PC-3 (cell line): ENCODE measurements around the gene SLC33A1. TPM values are rescaled to one million over a fixed set of nuclear protein-coding genes. Genes with fewer than 3 reads are reported as not detected.

Source experiments
- ATAC-seq: fragments of 200-7000 bp; cut with Tn5 transposase; 2 replicates; pipeline ENCODE4 v1.9.1; 2020; ENCODE audit warnings: mild to moderate bottlenecking, moderate library complexity
- BruUV-seq: library from RNA; stranded (reverse); fragments of 400-500 nt; replicated peaks from 2 replicates; lab custom pipeline; 2021; lab: Mats Ljungman, UMichigan
- CTCF ChIA-PET: fragments of 300-600 bp; sonication (Branson Sonifier 250); formaldehyde crosslinking; loops from one replicate; lab custom pipeline; 2022; ENCODE audit warnings: antibody characterized with exemption; lab: Charles Lee
- POLR2A ChIA-PET: fragments of 300-600 bp; sonication (Branson Sonifier 250); formaldehyde crosslinking; loops from one replicate; lab custom pipeline; 2022; ENCODE audit warnings: antibody characterized with exemption; ENCODE audit not compliant: unreplicated experiment; lab: Charles Lee
- DNase-seq: peaks from one replicate; pipeline ENCODE4 v3.0.0-alpha.2; 2015
- H2AFZ ChIP-seq: fragments of 300-600 bp; sonication (generic); 2 replicates; pipeline ENCODE4 v1.6.0; 2016; ENCODE audit warnings: antibody characterized with exemption, low read length
- H3F3A ChIP-seq: fragments of 300-600 bp; sonication (generic); one replicate; pipeline ENCODE4 v1.6.0; 2017; ENCODE audit warnings: antibody characterized with exemption, low read length, control low read depth, mild to moderate bottlenecking; ENCODE audit not compliant: unreplicated experiment
- H3K27ac ChIP-seq: fragments of 300-600 bp; sonication (generic); 2 replicates; pipeline ENCODE4 v1.5.1; 2016; ENCODE audit warnings: mild to moderate bottlenecking, low read length
- H3K27me3 ChIP-seq: fragments of 300-600 bp; sonication (generic); 2 replicates; pipeline ENCODE4 v1.6.1; 2016; ENCODE audit warnings: low read length, mixed read lengths
- H3K36me3 ChIP-seq: fragments of 300-600 bp; sonication (generic); 2 replicates; pipeline ENCODE4 v1.6.1; 2016; ENCODE audit warnings: low read depth, mixed run types, low read length, mixed read lengths
- H3K4me1 ChIP-seq: fragments of 300-600 bp; sonication (generic); 2 replicates; pipeline ENCODE4 v1.5.1; 2016; ENCODE audit warnings: low read length; ENCODE audit not compliant: insufficient read depth
- H3K4me2 ChIP-seq: fragments of 300-600 bp; sonication (generic); 2 replicates; pipeline ENCODE4 v1.6.0; 2016; ENCODE audit warnings: low read length
- H3K4me3 ChIP-seq: fragments of 300-600 bp; sonication (generic); 2 replicates; pipeline ENCODE4 v1.5.1; 2016; ENCODE audit warnings: mild to moderate bottlenecking, low read length, mixed read lengths
- H3K79me2 ChIP-seq: fragments of 300-600 bp; sonication (generic); 2 replicates; pipeline ENCODE4 v1.6.1; 2017; ENCODE audit warnings: low read length, mixed read lengths
- H3K9ac ChIP-seq: fragments of 300-600 bp; sonication (generic); 2 replicates; pipeline ENCODE4 v1.6.0; 2016; ENCODE audit warnings: mild to moderate bottlenecking, low read length
- H3K9me2 ChIP-seq: fragments of 300-600 bp; sonication (generic); replicated peaks from 2 replicates; pipeline ENCODE4 v1.6.1; 2016; ENCODE audit warnings: mixed run types, low read length, mixed read lengths
- H3K9me3 ChIP-seq: fragments of 300-600 bp; sonication (generic); 2 replicates; pipeline ENCODE4 v1.6.1; 2016; ENCODE audit warnings: low read length, mixed read lengths
- H4K20me1 ChIP-seq: fragments of 300-600 bp; sonication (generic); 2 replicates; pipeline ENCODE4 v1.6.1; 2016; ENCODE audit warnings: low read length, mixed read lengths
- EZH2 ChIP-seq: fragments of 300-600 bp; sonication (generic); IDR thresholded peaks from one replicate; pipeline ENCODE4 v1.6.1; 2017; ENCODE audit warnings: antibody characterized with exemption, mild to moderate bottlenecking, low read length; ENCODE audit not compliant: unreplicated experiment
- EZH2phosphoT487 ChIP-seq: fragments of 300-600 bp; sonication (generic); IDR thresholded peaks from 2 replicates; pipeline ENCODE4 v1.6.1; 2018; ENCODE audit warnings: mild to moderate bottlenecking, antibody characterized with exemption, low read length, borderline replicate concordance
- intact Hi-C: fragments of 100-400 bp; cut with micrococcal nuclease; formaldehyde crosslinking; loops from 2 replicates; pipeline ENCODE4 v1.9.0; 2023
- total RNA-seq: library from RNA; depleted of rRNA; stranded (reverse); fragments of >200 nt; gene quantifications from 2 replicates; pipeline ENCODE4 v1.2.3, GENCODE V29; 2014
- TF ChIP-seq, protein P1 (sequence below): fragments of 300-600 bp; sonication (generic); conservative IDR thresholded peaks from 2 replicates; pipeline ENCODE4 v1.5.1; 2017; ENCODE audit warnings: antibody characterized with exemption, low read depth, mild to moderate bottlenecking, low read length

Gene SLC33A1
- total RNA-seq, 1 experiment from 2014 or later: 32.9 TPM

DNA sequence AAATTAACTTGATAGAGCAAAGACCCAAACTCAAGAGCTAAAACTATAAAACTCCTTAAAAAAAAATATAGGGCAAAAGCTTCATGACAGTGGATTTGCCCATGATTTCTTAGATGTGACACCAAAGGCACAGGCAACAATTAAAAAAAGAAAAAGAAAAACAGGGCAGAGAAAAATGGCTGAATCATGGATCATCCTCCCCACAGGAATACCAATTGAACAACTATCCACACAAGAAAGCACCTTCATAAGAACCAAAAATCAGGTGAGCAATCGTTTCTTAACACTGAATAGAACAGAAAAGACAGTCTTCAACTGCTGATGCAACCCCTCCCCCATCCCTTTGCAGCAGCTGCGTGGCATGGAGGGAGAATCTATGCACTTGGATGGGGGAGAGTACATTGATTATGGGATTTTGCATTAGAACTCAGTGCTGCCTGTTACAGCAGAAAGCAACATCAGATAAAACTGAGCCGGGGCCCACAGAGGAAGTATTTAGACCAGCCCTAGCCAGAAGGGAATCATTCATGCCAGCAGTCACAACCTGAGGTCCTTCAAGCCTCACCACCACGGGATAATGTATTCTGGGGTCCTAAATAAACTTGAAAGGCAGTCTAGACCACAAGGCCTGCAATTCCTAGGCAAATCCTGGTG is 63.8 kb downstream of the SLC33A1 start:
- H3K27me3 ChIP-seq: no peaks in the 10 kb centered on the region
- DNase-seq (no peak), ATAC-seq (no peak)
- no peak overlapping the region for H3K4me2 ChIP-seq
- POLR2A ChIA-PET: no interaction called here
- H3K79me2 ChIP-seq: no peaks in the 10 kb centered on the region
- intact Hi-C loops: no loop called here
- peaks cover 7% of the 10 kb centered on the region for H3K36me3 ChIP-seq
- CTCF ChIA-PET: no interaction called here
- H3K9me2 ChIP-seq: no peaks in the 10 kb centered on the region
- no peak overlapping the region for H2AFZ ChIP-seq
- H3K27ac ChIP-seq: no peak overlapping the region
- H3K4me1 ChIP-seq: no peaks in the 10 kb centered on the region
- H3K9me3 ChIP-seq: no peaks in the 10 kb centered on the region
- no peaks in the 10 kb centered on the region for H4K20me1 ChIP-seq
- H3K9ac ChIP-seq: no peak overlapping the region
- TF ChIP-seq, protein P1, sequence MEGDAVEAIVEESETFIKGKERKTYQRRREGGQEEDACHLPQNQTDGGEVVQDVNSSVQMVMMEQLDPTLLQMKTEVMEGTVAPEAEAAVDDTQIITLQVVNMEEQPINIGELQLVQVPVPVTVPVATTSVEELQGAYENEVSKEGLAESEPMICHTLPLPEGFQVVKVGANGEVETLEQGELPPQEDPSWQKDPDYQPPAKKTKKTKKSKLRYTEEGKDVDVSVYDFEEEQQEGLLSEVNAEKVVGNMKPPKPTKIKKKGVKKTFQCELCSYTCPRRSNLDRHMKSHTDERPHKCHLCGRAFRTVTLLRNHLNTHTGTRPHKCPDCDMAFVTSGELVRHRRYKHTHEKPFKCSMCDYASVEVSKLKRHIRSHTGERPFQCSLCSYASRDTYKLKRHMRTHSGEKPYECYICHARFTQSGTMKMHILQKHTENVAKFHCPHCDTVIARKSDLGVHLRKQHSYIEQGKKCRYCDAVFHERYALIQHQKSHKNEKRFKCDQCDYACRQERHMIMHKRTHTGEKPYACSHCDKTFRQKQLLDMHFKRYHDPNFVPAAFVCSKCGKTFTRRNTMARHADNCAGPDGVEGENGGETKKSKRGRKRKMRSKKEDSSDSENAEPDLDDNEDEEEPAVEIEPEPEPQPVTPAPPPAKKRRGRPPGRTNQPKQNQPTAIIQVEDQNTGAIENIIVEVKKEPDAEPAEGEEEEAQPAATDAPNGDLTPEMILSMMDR: no peak
- TF ChIP-seq EZH2phosphoT487 (no peak), EZH2 (no peak)
- no peak overlapping the region for H3K4me3 ChIP-seq
- H3F3A ChIP-seq: no peaks in the 10 kb centered on the region
- BruUV-seq: no TSS peak

DNA sequence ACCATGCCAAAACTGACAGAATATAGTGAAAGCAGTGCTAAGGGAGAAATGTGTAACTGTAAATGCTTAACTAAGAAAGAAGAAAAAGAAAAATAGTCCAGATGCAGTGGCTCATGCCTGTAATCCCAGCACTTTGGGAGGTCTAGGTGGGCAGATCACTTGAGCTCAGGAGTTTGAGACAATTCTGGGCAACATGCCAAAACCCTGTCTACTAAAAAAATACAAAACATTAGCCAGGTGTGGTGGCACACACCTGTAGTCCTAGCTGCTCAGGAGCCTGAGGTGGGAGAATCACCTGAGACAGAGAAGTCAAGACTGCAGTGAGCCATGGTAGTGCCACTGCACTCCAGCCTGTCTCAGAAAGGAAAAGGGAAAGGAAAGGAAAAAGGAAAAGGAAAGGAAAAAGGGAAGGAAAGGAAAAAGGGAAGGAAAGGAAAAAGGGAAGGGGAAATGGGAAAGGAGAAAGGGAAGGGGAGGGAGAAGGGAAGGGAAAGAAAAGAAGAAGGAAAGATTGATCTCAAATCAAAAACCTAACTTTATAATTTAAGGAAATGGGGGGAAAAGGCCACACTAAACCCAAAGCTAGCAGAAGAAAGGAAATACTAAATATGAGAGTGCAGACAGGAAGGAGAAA is 68.4 kb downstream of the SLC33A1 start:
- intact Hi-C loops: no loop called here
- Histone ChIP-seq H3K79me2 (no peaks in the 10 kb centered on the region), H2AFZ (no peak overlapping the region), H3K27ac (no peak overlapping the region), H4K20me1 (no peaks in the 10 kb centered on the region), H3K4me3 (no peak overlapping the region), H3K36me3 (peaks cover 13% of the 10 kb centered on the region; the same call in 1 of the 2 replicates), H3K9me2 (no peaks in the 10 kb centered on the region), H3K4me2 (no peak overlapping the region), H3F3A (peaks cover 5% of the 10 kb centered on the region), H3K27me3 (no peaks in the 10 kb centered on the region), H3K4me1 (no peaks in the 10 kb centered on the region), H3K9ac (no peak overlapping the region), H3K9me3 (peaks cover 7% of the 10 kb centered on the region; the same call in 1 of the 2 replicates)
- BruUV-seq: no TSS peak
- no peak for ATAC-seq
- CTCF ChIA-PET: no interaction called here
- TF ChIP-seq EZH2phosphoT487 (no peak), EZH2 (no peak)
- TF ChIP-seq, protein P1: no peak
- no peak for DNase-seq
- POLR2A ChIA-PET: no interaction called here
